ENCODE measurements around the gene TCF7. TPM values are rescaled to one million over a fixed set of nuclear protein-coding genes. Genes with fewer than 3 reads are reported as not detected.

TCF7 gene
- total RNA-seq, 1 experiment from 2014 or later: 18.2 TPM

DNA sequence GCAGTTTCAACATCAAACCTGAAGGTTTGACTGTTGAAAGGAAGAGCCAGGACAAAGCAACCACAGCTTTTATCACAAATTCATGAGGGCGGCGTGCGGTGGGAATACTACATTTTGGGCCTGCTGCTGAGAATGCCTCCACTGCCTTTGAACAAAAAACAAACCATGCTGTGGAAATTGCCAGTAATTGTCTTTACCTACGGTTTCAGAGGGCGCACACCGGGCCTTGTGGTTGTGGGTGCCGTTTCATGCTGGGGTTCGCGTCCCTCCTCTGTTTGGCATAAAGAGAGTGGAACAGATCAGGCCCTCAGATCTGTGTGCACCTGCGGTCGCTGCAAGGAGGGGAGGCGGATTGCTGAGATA, 27.6 kb upstream of the TCF7 start:
- no peak overlapping the region for H2BK5ac ChIP-seq (ENCODE audit: insufficient read length, low read length)
- H3K4me1 Mint-ChIP-seq: peaks cover 10 to 11% of the 10 kb centered on the region in 2 experiments
- no peaks in the 10 kb centered on the region for H3K9me3 Mint-ChIP-seq
- no peaks in the 10 kb centered on the region for H3K79me1 ChIP-seq (ENCODE audit: insufficient read depth, low read depth, low read length, poor library complexity, severe bottlenecking)
- H3K4me1 ChIP-seq (ENCODE audit: insufficient read depth, low read length): 0 out of 2 replicates have a peak, but pooled peaks cover 3% of the 10 kb centered on the region
- no peak overlapping the region for H3K23ac ChIP-seq (ENCODE audit: insufficient read length, low read depth, low read length)
- no peak overlapping the region for H3K14ac ChIP-seq (ENCODE audit: insufficient read depth, low read length)
- no peaks in the 10 kb centered on the region for H3K36me3 Mint-ChIP-seq (ENCODE audit: insufficient read depth in 1 of 3, low read depth in 3 of 3)
- H3K18ac ChIP-seq (ENCODE audit: insufficient read length, low read depth, low read length): no peak overlapping the region
- H3K4me3 Mint-ChIP-seq: no peak overlapping the region
- no peak overlapping the region for H2BK12ac ChIP-seq (ENCODE audit: insufficient read length, low read depth, low read length)
- TF ChIP-seq, protein P1, sequence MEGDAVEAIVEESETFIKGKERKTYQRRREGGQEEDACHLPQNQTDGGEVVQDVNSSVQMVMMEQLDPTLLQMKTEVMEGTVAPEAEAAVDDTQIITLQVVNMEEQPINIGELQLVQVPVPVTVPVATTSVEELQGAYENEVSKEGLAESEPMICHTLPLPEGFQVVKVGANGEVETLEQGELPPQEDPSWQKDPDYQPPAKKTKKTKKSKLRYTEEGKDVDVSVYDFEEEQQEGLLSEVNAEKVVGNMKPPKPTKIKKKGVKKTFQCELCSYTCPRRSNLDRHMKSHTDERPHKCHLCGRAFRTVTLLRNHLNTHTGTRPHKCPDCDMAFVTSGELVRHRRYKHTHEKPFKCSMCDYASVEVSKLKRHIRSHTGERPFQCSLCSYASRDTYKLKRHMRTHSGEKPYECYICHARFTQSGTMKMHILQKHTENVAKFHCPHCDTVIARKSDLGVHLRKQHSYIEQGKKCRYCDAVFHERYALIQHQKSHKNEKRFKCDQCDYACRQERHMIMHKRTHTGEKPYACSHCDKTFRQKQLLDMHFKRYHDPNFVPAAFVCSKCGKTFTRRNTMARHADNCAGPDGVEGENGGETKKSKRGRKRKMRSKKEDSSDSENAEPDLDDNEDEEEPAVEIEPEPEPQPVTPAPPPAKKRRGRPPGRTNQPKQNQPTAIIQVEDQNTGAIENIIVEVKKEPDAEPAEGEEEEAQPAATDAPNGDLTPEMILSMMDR (conservative IDR thresholded peaks at IDR 0.05): no peak
- H3K27ac ChIP-seq (ENCODE audit: insufficient read length, low read depth, low read length): no peak overlapping the region
- peak; percentile 20 for DNase-seq
- no peak overlapping the region; a peak in 2 of 7 replicates for H3K27ac Mint-ChIP-seq
- no peak overlapping the region for H4K5ac ChIP-seq (ENCODE audit: insufficient read length, low read depth, low read length)
- H3K9me3 ChIP-seq (ENCODE audit: control insufficient read depth, low read depth, low read length): no peaks in the 10 kb centered on the region
- H3K23me2 ChIP-seq (ENCODE audit: insufficient read length, low read depth, low read length, poor library complexity, severe bottlenecking): no peaks in the 10 kb centered on the region
- no peak overlapping the region for H2BK20ac ChIP-seq (ENCODE audit: low read depth, low read length, poor library complexity, severe bottlenecking)
- H4K91ac ChIP-seq (ENCODE audit: insufficient read length, low read depth, low read length): no peak overlapping the region
- H4K20me1 ChIP-seq (ENCODE audit: control insufficient read depth, insufficient read depth, insufficient read length): no peaks in the 10 kb centered on the region
- no peaks in the 10 kb centered on the region for H3K27me3 ChIP-seq (ENCODE audit: insufficient read depth, low read length)
- no peaks in the 10 kb centered on the region for H3K79me2 ChIP-seq (ENCODE audit: insufficient read depth, low read length)
- H3K4me2 ChIP-seq (ENCODE audit: insufficient read depth, insufficient read length, low read length): no peak overlapping the region
- H2AFZ ChIP-seq (ENCODE audit: low read length): no peak overlapping the region
- no peak overlapping the region for H3K56ac ChIP-seq (ENCODE audit: insufficient read length, low read depth, low read length)
- no peak overlapping the region for H3T11ph ChIP-seq (ENCODE audit: low read length)
- no CpG with 5 or more reads among the region's 12 CpGs for WGBS (ENCODE audit: extremely low coverage, insufficient read length, low lambda C conversion rate)
- peaks cover 17% of the 10 kb centered on the region for H3K27me3 Mint-ChIP-seq (ENCODE audit: low read depth)
- no peak overlapping the region for H2BK120ac ChIP-seq (ENCODE audit: low read depth, low read length, poor library complexity, severe bottlenecking)
- H4K8ac ChIP-seq (replicated peaks; ENCODE audit: insufficient read length, low read depth, low read length): no peak overlapping the region
- H3K4ac ChIP-seq (ENCODE audit: low read depth, low read length): no peak overlapping the region
- H3K9ac ChIP-seq (ENCODE audit: extremely low read depth, insufficient read length, low read length): no peak overlapping the region
- no peak overlapping the region for H2BK15ac ChIP-seq (ENCODE audit: low read depth, low read length)
- no peak overlapping the region for H2AK5ac ChIP-seq (ENCODE audit: insufficient read length, low read length)

Data from H9 (cell line).